GM12878 (cell line): ENCODE data around the gene PI3. TPM values are rescaled to one million over a fixed set of nuclear protein-coding genes. Genes with fewer than 3 reads are reported as not detected.
A peak's percentile ranks its signal among the peaks of the same experiment; 100 is the strongest.

Source experiments
- ATAC-seq: fragments of 200-7000 bp; cut with Tn5 transposase; 3 replicates; pipeline ENCODE4 v1.9.1; 2020; ENCODE audit warnings: mild to moderate bottlenecking, moderate library complexity
- BruUV-seq: library from RNA; stranded (reverse); fragments of 400-500 nt; replicated peaks from 2 replicates; lab custom pipeline; 2021; lab: Mats Ljungman, UMichigan
- CTCF ChIA-PET: fragments of 300-600 bp; sonication (Branson Sonifier 250); formaldehyde crosslinking; extraction: SDS; loops from one replicate; lab custom pipeline; 2021; ENCODE audit warnings: inconsistent platforms; lab: Yijun Ruan, JAX
- POLR2A ChIA-PET: fragments of 350-600 bp; formaldehyde crosslinking; extraction: SDS; loops from one replicate; lab custom pipeline; 2021; ENCODE audit warnings: inconsistent platforms; lab: Charles Lee
- RAD21 ChIA-PET: fragments of 300-600 bp; sonication (Branson Sonifier 250); formaldehyde crosslinking; loops from one replicate; lab custom pipeline; 2023; ENCODE audit warnings: antibody characterized with exemption; ENCODE audit not compliant: unreplicated experiment; lab: Charles Lee
- SMC1A ChIA-PET: fragments of 300-600 bp; sonication (Branson Sonifier 250); formaldehyde crosslinking; loops from one replicate; lab custom pipeline; 2023; ENCODE audit not compliant: unreplicated experiment, uncharacterized antibody; lab: Charles Lee
- DNase-seq: peaks from one replicate; pipeline ENCODE4 v3.0.0-alpha.2; 2011; ENCODE audit warnings: low read depth, low spot score
- FAIRE-seq: peaks from 3 replicates; lab custom pipeline; 2011; peaks lifted over from hg19 to GRCh38; lab: Jason Lieb, UNC
- H2AFZ ChIP-seq: 2 replicates; pipeline ENCODE4 v1.6.0; 2011; ENCODE audit warnings: low read depth, low read length, control low read depth; ENCODE audit not compliant: control insufficient read depth
- H3K27ac ChIP-seq: 2 replicates; pipeline ENCODE4 v1.5.1; 2011; ENCODE audit warnings: control low read depth; ENCODE audit not compliant: control insufficient read depth, insufficient read depth
- H3K27me3 ChIP-seq, 2 experiments: replicated peaks in 1 of 2; 2 replicates each; pipeline versions ENCODE4 v1.6.0 to v1.6.1; 2011; ENCODE audit warnings: low read length in 1 of 2; ENCODE audit not compliant: control insufficient read depth in 2 of 2, insufficient read depth in 2 of 2
- H3K36me3 ChIP-seq, 2 experiments: 2 replicates each; pipeline ENCODE4 v1.5.1; 2011; ENCODE audit warnings: low read length in 1 of 2; ENCODE audit not compliant: control insufficient read depth in 2 of 2, insufficient read depth in 2 of 2
- H3K4me1 ChIP-seq: 2 replicates; pipeline ENCODE4 v1.6.1; 2011; ENCODE audit warnings: mild to moderate bottlenecking, low read length, moderate library complexity, mixed read lengths; ENCODE audit not compliant: control insufficient read depth, insufficient read depth
- H3K4me2 ChIP-seq: 2 replicates; pipeline ENCODE4 v1.6.0; 2011; ENCODE audit warnings: control low read depth; ENCODE audit not compliant: control insufficient read depth, insufficient read depth
- H3K4me3 ChIP-seq: fragments of 200-600 bp; sonication (generic); 2 replicates; pipeline ENCODE4 v1.5.1; 2016
- H3K79me2 ChIP-seq: 2 replicates; pipeline ENCODE4 v1.6.0; 2011; ENCODE audit warnings: low read length; ENCODE audit not compliant: control insufficient read depth, insufficient read depth
- H3K9ac ChIP-seq: 2 replicates; pipeline ENCODE4 v1.8.0; 2011; ENCODE audit warnings: low read length, control low read depth, mixed read lengths; ENCODE audit not compliant: control insufficient read depth, insufficient read depth
- H3K9me3 ChIP-seq: replicated peaks from 3 replicates; pipeline ENCODE4 v1.5.1; 2011; ENCODE audit warnings: mild to moderate bottlenecking, low read length; ENCODE audit not compliant: control insufficient read depth, insufficient read depth
- H4K20me1 ChIP-seq: 2 replicates; pipeline ENCODE4 v1.6.0; 2011; ENCODE audit not compliant: control insufficient read depth, insufficient read depth
- JUNB ChIP-seq: IDR thresholded peaks from 2 replicates; pipeline ENCODE4 v1.6.1; 2016; ENCODE audit warnings: antibody characterized with exemption, mild to moderate bottlenecking
- MEF2B ChIP-seq: fragments of 450-650 bp; IDR thresholded peaks from 2 replicates; pipeline ENCODE4 v1.6.1; 2018; ENCODE audit warnings: mild to moderate bottlenecking, moderate library complexity; ENCODE audit not compliant: partially characterized antibody, poor library complexity, severe bottlenecking
- RCOR1 ChIP-seq: conservative IDR thresholded peaks from 2 replicates; pipeline ENCODE4 v1.6.1; 2012; ENCODE audit warnings: low read depth, low read length, improper control_type of control experiment
- SP1 ChIP-seq: IDR thresholded peaks from one replicate; pipeline ENCODE4 v1.6.1; 2011; ENCODE audit warnings: low read depth, low read length
- ZNF592 ChIP-seq: fragments of 450-650 bp; IDR thresholded peaks from 2 replicates; pipeline ENCODE4 v1.6.1; 2017; ENCODE audit warnings: mild to moderate bottlenecking, moderate library complexity
- ZNF687 ChIP-seq: fragments of 450-650 bp; IDR thresholded peaks from 2 replicates; pipeline ENCODE4 v1.6.1; 2017; ENCODE audit warnings: mild to moderate bottlenecking, moderate library complexity
- WGBS: methylation state at CpG from one replicate; pipeline ENCODE4 v1.1.6; 2016; ENCODE audit warnings: low lambda C conversion rate; ENCODE audit not compliant: insufficient replicate concordance, insufficient coverage; ENCODE audit errors: missing lambda C conversion rate; 5-methylcytosine and 5-hydroxymethylcytosine counted together
- in situ Hi-C: fragments of 300-500 bp; cut with MboI; formaldehyde crosslinking; loops from 9 replicates; pipeline ENCODE4 v1.14.3; 2018; ENCODE audit warnings: mixed read lengths
- intact Hi-C: fragments of 100-400 bp; cut with micrococcal nuclease; formaldehyde crosslinking; loops from one replicate; pipeline ENCODE4 v1.14.2; 2022; ENCODE audit not compliant: unreplicated experiment
- polyA plus RNA-seq, 11 experiments: library from polyadenylated mRNA; depleted of rRNA in 4 of 11; unstranded in 6 of 11; stranded (reverse) in 5 of 11; fragments of >200 nt; fragmentation: Nextera tagmentation in 4 of 11; fragmentation: Illumina TruSeq in 1 of 11; extraction: Ambion mirVana in 4 of 11; extraction: Trizol in 1 of 11; gene quantifications; 1 replicate in 1 of 11; 2 replicates in 10 of 11; pipeline versions ENCODE4 v1.2.1 to v1.2.3, GENCODE V29; 2011 to 2016; ENCODE audit warnings: inconsistent platforms in 2 of 11, missing spikeins in 2 of 11, low read depth in 1 of 11
- total RNA-seq, 4 experiments: library from RNA; depleted of rRNA in 3 of 4; stranded (reverse); fragments of >200 nt in 3 of 4; fragmentation: Illumina TruSeq in 1 of 4; extraction: Trizol in 1 of 4; gene quantifications; 2 replicates each; pipeline versions ENCODE4 v1.2.1 to v1.2.3, GENCODE V29; 2013 to 2021
- TF ChIP-seq, protein P1 (sequence below): IDR thresholded peaks from 2 replicates; pipeline ENCODE4 v1.6.1; 2011; ENCODE audit warnings: borderline replicate concordance, low read depth, mild to moderate bottlenecking, moderate library complexity, mixed read lengths, low read length; ENCODE audit not compliant: insufficient read depth; ENCODE audit errors: extremely low read length

PI3 gene
- total and polyA plus RNA-seq, 10 of the 15 experiments (the other 5 are each of a cell fraction or from before 2014, with no cell fraction given): not detected

DNA sequence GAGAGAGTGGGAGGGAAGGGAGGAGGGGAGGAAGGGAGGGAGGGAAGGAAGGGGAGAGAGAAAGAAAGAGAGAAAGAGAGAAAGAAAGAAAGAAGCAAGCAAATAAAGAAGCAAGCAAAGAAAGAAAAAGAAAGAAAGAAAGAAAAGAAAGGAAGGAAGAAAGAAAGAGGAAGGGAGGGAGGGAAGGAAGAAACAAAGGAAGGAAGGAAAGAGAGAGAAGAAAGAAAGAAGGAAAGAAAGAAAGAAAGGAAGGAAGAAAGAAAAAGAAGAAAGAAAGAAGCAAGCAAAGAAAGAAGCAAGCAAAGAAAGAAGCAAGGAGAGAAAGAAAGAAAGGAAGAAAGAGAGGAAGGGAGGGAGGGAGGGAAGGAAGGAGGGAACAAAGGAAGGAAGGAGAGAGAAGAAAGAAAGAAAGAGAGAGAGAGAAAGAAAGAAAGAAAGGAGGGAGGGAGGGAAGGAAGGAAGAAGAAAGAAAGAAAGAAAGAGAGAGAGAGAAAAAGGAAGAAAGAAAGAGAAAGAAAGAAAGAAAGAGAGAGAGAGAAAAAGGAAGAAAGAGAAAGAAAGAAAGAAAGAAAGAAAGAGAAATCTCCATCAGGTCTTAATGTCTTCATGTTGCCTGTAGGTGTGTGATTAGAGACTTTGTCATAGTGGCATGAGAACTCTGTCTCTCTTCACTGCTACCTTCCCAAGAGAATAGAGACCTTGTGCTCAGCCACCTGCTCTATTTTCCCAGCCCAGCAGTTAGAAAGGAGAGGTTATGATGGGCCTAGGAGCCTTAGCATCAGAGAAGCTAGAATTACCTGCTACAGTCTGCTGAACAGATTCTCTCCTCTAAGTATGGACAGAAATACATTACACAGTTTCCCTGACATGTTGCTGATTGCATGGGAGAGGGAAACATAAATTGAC lies 37.1 kb downstream of the PI3 start:
- no peaks in the 10 kb centered on the region for H3K79me2 ChIP-seq
- ATAC-seq (no peak), FAIRE-seq (no peak), DNase-seq (no peak)
- H3K4me1 ChIP-seq: no peaks in the 10 kb centered on the region
- H3K36me3 ChIP-seq: no peaks in the 10 kb centered on the region
- peaks cover 0 to 5% of the 10 kb centered on the region in 2 experiments; a peak in 1 of 4 replicates for H3K27me3 ChIP-seq
- ChIA-PET POLR2A (no interaction called here), CTCF (no interaction called here), RAD21 (no interaction called here), SMC1A (no interaction called here)
- no peak overlapping the region for H3K27ac ChIP-seq
- no peak overlapping the region for H3K4me2 ChIP-seq
- H3K9ac ChIP-seq: no peak overlapping the region
- no peaks in the 10 kb centered on the region for H3K9me3 ChIP-seq
- BruUV-seq: no TSS peak
- TF ChIP-seq RCOR1: no peak
- peak; percentile 75 for TF ChIP-seq MEF2B
- H2AFZ ChIP-seq: no peak overlapping the region
- H3K4me3 ChIP-seq: no peak overlapping the region
- in situ Hi-C loops (no loop called here), intact Hi-C loops (no loop called here)
- H4K20me1 ChIP-seq: no peaks in the 10 kb centered on the region

DNA sequence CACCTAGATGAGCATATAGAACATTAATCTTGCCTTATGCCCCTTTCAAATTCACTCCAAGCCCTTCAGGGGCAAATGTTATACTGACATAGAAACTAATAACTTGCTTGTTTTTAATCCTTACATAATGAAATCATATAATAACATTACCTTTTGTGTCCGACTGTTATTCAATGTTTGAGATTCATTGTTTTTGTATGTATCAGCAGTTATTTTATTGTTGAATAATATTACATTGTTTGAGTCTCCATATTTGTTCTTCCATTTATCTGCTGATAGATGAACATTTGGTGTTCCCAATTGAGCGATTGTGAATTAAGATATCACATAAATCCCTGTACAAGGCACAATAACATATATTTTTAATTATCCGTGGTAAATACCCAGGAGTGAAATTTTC lies 38.1 kb downstream of the PI3 start:
- no peaks in the 10 kb centered on the region for H3K9me3 ChIP-seq
- ChIA-PET SMC1A (no interaction called here), RAD21 (no interaction called here), POLR2A (no interaction called here), CTCF (no interaction called here)
- DNase-seq (no peak), FAIRE-seq (no peak), ATAC-seq (no peak)
- no peaks in the 10 kb centered on the region for H3K79me2 ChIP-seq
- intact Hi-C loops: no loop called here
- H3K4me1 ChIP-seq: no peaks in the 10 kb centered on the region
- no peak overlapping the region for H3K4me3 ChIP-seq
- no peaks in the 10 kb centered on the region for H3K27me3 ChIP-seq
- H4K20me1 ChIP-seq: no peaks in the 10 kb centered on the region
- no peak overlapping the region for H3K9ac ChIP-seq
- no peaks in the 10 kb centered on the region for H3K36me3 ChIP-seq
- H3K27ac ChIP-seq: no peak overlapping the region
- no peak overlapping the region for H2AFZ ChIP-seq
- no peak overlapping the region for H3K4me2 ChIP-seq
- 35% methylated on average over 3 of the region's 3 CpGs for WGBS
- BruUV-seq: no TSS peak
- in situ Hi-C loops: no loop called here
- TF ChIP-seq SP1 (no peak), JUNB (no peak), ZNF592 (no peak), ZNF687 (no peak)
- TF ChIP-seq, protein P1, sequence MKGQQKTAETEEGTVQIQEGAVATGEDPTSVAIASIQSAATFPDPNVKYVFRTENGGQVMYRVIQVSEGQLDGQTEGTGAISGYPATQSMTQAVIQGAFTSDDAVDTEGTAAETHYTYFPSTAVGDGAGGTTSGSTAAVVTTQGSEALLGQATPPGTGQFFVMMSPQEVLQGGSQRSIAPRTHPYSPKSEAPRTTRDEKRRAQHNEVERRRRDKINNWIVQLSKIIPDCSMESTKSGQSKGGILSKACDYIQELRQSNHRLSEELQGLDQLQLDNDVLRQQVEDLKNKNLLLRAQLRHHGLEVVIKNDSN: no peak
